SK-MEL-5 (cell line): ENCODE results near the gene SND1. TPM values are rescaled to one million over a fixed set of nuclear protein-coding genes. Genes with fewer than 3 reads are reported as not detected.
"Not testable (repeated sequence)": the region's sequence is repeated elsewhere in the genome, so short reads cannot be mapped to it uniquely, and the experiment has no call there.

Source experiments
- DNase-seq: peaks from one replicate; pipeline ENCODE4 v3.0.0-alpha.2; 2016; ENCODE audit warnings: low read depth, low spot score
- in situ Hi-C: cut with HindIII; loops from 2 replicates; pipeline ENCODE4 v1.10.0; 2016; ENCODE audit warnings: low sequenced_read_pairs, high pct_unique_total_duplicates, low pct_unique_long_range_greater_than_20kb
- total RNA-seq: library from RNA; depleted of rRNA; stranded (reverse); fragments of >200 nt; shearing (Covaris generic); gene quantifications from 2 replicates; pipeline ENCODE4 v1.2.3, GENCODE V29; 2014

SND1 gene
- total RNA-seq, 1 experiment from 2014 or later, result 263 TPM

DNA sequence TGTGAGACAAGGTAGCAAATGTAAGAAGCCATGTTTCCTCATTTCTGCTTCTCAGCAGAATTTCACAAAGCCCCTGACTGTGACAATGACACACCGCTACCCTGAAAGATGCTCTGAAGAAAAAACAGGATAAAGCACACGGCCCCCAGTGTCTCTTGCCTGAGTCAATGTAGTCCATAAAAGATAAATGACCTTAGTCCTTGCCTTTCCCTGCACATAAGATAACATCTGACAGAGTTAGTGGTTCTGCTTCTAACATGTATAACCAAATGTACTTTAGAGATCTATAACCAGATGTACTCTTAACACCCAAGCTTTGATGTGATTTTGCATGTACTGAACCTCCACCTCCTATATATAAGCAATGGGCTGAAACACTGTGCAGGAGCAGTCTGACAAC, 3.0 kb upstream of the SND1 start:
- in situ Hi-C loops, result no loop called here
- DNase-seq, result no peak

DNA sequence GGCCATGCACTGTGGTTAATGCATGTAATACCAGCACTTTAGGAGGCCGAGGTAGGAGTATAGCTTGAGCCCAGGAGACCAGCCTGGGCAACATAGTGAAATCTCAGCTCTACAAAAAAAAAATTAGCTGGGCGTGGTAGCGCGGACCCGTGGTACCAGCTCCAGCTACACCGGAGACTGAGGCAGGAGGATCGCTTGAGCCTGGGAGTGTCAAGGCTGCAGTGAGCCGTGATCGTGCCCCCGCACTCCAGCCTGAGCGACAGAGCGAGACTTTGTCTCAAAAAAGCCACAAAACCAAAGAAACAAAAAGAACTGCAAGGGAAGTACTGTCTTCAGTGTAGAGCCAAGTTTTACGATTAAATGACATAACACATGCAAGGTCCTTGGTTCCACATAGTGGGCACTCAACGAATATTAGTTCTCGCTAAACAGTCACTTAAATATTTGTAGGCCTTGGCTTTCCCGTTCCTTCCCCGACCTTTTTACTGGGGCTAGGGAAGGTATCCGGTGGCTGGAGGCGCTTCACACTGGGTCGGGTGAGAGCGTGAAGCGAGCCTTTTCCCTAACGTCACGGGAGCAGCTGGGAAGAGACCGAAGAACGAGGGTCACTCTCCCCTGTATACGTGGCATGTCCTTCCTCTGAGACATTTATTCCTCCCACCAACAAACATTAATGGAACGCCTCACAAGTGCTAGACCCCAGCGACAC, 993 bp upstream of the SND1 start:
- DNase-seq, result no peak
- in situ Hi-C loops, result no loop called here

DNA sequence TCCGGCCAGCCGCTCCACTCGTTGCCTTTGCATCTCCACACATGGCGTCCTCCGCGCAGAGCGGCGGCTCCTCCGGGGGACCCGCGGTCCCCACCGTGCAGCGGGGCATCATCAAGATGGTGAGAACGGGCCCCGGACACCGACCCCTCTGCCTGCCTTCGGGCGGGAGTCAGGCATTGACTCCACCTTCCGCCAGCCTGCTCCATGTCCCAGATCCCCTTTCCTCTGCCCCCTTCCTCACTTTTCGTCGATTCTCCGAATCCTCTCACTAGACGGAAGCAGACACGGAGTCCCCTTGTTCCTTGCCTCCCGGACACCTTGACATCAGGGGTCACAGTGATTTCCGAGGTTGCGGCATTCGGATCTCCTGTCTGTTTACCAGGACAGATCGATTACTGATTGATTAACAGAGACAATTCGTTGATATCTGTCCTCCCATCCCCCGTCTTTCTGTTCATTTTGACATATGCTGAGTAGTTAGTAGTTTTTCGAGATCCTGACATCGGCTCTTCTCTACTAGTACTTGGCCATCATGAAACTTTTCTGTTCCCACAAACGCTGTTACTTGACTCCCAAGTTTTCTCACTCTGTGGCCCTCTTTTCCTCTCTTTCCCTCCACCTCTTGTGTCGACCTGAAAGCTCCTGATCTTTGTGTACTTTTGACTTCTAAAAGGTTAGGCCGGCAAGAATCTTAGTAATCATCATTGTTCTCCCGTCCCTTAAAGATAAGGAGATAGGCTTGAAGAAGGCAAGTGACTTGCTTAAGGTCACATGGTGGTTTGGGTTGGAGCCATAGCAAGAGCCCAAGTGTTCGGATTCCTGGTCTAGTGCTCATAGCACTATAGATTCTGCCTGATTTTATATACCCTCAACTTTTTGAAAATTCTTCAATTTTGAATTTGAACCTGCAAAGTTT, 597 bp downstream of the SND1 start:
- DNase-seq, result peak; percentile 33
- in situ Hi-C loops, result no loop called here

DNA sequence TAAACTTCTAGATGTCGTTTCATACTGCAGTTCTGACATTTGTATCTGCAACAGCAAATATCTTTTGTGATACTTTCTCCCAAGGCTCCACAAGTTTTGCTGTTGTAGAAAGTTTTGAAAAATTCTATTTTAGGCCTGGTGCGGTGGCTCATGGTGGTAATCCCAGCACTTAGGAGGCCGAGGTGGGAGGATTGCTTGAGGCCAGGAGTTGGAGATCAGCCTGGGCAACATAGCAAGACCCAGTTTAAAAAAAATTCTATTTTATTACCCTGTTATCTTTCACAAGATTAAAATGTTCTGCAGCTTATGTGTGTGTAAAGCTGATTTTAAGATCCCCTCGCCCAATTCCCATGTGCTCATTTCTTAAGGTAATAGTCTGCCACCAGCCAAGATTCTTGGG, 1.4 kb downstream of the SND1 start:
- no peak for DNase-seq
- in situ Hi-C loops, result no loop called here

DNA sequence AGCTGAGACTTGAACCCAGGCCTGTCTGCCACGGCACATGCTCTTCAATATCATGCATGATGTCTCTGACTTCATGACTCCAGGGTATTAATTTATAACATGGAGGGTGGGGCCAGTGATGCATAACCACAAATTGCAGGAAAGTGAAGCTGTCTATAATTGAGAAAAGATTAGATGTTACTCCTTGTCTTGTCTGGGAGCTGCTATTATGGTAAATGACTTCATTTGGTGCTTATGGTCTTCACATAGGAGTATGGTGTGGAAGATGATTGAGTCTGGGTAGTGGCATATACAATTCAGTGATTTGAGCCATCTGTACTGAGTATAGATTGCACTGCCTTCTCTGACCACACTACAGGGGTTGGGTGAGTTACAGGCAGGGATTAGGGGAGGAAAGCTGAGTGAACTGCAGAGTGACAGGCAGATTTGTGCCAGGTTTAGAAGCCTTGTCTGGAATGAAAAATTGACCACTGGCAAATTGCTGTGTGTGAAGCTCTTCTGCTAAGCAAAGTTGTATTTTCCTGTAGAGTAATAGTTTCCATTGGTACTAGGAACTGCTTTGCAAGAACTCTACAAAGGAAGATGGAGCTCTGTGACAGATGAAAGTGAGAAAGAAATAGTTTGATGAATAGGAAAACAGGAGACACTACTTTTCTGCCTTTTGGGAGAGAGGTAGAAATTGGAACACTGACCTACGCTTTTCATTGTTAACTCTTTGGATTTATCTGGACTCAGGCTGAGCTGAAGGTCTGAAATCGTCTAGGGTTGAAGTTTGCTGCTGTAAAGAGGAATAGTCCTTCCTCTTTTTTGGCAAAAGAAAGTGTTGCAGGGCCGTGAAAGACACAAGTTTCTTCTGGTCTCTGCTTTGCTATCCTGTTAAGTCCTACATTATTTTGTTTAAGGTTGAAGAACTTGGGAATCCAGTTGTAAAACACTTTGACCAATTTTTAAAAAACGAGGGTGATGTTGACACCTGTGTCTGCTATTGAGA, 2.7 kb downstream of the SND1 start:
- DNase-seq, result peak; percentile 24

DNA sequence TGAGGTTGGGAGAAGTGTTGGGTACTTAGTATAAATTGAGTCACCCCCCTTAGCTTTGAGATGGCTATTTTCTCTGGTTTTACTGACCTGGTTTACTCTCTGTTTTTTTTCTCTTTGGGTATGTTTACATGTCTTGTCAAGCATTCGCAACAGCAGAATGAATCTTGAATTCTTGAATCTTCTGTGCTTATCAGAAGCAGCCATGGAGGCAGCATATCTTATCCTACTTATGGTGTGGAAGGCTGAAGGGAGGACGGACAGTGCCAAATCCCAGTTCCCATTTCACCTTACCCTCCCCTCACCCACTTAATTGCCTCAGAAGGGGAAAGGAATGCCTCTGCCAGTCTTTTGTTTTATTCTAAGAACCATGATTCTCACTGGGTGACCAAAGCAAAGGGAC, 3.7 kb downstream of the SND1 start:
- no peak for DNase-seq
- in situ Hi-C loops, result no loop called here

More for the DNA sequence above, 2.7 kb downstream of the SND1 start:
- in situ Hi-C loops, result no loop called here

DNA sequence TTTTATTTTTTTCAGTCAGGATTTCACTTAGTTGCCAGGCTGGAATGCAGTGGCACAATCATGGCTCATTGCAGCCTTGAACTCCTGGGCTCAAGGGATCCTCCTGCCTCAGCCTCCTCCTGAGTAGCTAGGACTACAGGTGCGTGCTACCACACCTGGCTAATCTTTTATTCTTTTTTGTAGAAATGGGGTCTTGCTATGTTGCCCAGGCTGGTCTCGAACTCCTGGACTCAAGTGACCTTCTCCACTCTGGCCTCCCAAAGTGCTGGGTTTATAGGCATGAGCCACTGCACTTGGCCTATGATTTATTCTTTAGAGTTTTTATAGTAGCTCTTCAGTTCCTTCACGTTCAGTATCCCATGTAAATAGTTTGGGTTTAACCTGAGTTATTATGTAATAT, 5.5 kb downstream of the SND1 start:
- in situ Hi-C loops, result no loop called here
- no peak for DNase-seq

DNA sequence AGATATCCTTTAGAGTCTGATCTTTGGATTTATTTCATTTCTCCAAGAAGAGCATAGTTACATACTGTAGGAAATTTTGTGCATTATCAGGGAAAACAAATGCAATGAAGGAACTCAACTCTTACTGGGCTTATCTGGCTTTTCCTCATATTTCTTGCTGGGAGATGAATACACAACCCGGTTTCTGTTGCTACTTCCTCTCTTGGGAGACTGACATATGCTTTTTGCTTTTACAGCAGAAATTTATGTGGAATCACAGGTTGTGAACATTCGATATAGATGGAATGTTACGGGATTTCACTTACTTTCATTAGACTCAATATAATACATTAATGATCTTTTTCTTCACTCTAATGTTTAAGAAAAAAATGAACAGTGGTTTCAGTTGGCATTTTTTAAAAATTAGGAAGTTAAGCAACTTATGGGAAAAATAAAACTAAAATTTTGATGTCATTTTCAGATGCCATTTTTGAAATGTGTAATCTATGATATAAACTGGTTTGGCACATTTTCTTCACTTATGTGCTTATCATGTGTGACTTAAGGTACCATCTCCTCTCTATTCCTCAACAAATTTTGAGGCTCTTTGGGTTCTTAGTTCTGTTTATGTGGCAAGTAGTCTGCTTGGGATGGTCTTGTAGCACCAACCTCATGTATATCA, 7.1 kb downstream of the SND1 start:
- DNase-seq, result no peak
- in situ Hi-C loops, result no loop called here

DNA sequence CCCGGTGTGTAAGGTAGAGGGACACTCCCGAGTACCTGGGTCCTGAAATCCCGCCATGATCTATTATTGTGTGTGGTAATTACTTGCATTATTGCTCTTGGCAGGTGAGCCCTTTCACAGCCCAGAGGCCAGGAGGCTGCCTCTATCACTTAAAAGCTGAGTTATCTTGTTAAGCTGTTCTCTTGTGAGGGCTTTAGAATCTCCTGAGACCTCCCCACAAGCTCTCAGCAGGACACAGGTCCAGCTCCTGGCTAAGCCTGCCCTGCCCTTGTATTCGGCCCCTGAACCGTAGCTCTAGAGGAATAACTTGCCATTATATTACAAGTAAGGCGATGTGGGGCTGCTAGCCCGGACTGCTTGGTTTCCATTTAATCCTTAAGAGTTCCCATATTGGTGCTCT, 13.9 kb downstream of the SND1 start:
- no peak for DNase-seq

DNA sequence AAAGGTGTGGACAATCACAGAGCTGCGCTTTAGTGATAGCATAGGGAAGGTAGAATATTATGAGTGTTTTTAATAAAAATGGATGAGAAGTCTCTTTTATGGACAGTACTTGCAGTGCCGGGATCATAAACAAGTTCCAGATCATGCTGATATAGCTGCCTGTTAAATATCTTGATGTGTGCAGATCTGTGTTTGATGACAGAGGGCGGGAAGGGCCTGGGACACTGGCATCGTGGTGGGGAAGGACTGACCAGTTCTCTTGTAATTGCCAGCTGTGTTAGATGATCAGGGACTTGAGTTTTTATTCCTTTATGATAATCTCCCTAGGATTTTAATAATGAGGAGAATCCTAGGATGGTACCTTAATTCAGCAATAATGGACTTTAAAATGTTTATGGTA, 14.6 kb downstream of the SND1 start:
- in situ Hi-C loops, result no loop called here
- no peak for DNase-seq

More for the DNA sequence above, 13.9 kb downstream of the SND1 start:
- in situ Hi-C loops, result no loop called here

DNA sequence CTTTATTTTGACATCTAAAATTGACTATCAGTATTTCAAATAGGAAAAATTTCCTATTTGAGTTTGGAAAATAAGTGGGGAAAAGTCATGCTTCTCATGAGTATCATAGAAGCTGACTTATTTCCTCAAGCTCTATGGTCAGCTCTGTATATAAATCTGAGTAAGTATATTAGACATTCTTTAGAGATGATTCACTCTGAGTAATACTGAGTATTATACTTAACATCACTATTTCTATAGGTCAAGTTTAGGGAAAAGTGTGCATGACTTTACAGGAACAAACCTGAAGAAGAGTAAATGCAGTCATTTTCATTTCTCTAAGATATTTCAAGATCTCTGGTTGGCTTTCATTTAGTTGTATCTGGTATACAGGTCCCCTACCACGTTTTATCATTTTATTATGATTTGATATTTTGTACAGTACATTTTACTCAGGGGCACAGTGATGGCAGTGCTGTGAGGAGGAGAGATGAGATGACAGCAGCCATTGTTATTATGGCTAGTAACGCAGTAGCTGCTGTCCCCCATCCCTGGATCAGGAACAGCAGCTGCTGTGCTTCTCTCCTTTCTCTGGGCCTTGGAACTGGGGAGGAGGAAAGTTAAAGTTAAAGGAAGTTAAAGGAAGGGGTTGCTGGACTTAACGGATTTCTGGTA, 15.2 kb downstream of the SND1 start:
- in situ Hi-C loops, result no loop called here
- DNase-seq, result no peak

DNA sequence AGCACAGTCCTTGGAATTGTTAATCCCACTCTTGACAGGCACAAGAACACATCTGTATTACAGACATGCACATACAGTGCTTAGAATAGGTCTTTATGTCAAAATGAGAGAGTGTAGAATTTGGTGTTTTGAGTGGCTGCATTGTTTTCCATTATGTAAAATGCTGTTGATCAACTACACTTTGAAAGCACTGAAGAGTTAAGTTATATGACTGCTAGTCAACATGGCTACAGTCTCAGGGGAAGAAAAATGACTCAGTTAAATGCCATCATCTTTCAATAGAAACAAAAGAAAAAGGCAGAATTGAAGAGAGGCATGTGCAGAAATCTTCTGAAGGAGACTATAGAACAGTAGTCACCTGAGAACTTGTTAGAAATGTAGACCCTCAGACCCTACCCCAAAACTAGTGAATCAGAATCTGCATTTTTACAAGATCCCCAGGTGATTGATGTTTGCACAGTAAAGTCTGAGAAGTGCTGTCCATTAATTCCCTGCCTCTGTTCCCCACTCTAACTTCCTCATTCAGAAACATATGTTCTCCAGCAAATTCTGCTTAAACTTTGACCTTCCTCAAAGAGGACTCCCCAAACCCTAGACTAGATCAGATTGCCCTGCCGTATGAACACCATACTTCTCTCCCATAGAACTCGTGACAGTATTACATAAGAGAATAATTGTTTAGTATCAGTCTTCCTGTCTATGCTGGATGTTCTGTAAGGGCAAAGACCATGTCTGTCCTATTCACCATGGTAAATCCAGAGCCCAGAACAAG, 16.0 kb downstream of the SND1 start:
- peak; percentile 57 for DNase-seq
- in situ Hi-C loops, result no loop called here

DNA sequence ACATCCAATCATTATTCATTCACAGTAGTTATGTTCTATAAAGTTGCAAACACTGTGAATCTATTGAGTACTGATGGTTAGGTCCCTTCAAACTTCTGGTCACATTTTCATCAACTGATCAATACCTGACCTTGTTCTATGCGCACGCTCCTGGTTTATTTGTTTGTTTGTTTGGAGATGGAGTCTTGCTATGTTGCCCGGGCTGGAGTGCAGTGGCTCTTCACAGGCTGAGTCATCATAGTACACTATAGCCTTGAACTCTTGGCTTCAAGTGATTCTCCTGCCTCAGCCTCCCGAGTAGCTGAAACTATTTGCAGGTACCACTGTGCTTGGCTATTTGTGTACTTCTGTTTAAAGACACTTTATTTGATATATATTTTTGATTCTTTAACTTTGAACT, 19.3 kb downstream of the SND1 start:
- in situ Hi-C loops, result no loop called here

DNA sequence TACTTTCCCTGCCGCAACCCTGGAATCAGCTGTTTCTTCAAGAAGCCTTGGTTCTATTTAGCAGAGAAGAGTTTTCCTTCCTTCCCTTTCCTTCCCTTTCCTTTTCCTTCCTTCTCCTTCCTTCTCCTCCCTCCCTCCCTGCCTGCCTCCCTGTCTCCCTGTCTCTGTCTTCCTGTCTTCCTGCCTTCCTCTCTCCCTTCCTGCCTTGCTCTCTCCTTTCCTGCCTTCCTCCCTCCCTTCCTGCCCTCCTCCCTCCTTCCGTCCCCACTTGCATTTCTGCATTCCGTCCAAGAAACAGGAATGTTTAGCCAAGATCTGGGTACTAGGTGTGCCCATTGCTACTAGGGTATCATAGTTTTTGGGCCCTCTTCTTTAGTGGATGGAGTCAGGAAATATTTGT, 21.9 kb downstream of the SND1 start:
- in situ Hi-C loops, result no loop called here
- no peak for DNase-seq

More for the DNA sequence above, 19.3 kb downstream of the SND1 start:
- no peak for DNase-seq

DNA sequence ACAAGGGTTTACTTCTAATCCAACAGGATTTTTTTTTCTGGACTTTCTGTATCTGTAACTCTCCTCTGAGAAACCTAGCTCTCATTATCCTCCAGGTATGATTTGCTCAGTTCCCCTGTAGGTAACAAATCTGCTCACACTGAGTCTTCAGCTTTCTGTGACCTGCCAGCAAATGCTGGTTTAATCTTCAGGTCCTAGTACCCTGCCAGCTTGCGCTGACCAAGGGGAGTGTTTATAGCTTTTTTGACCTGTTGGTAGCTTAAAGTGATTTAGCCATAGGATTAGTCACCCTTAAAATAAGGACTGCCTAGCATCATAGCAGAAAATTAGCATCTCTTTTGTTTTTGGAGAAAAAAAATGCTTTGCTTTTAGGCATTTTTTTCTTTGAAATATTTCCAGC, 22.4 kb downstream of the SND1 start:
- DNase-seq, result no peak
- in situ Hi-C loops, result no loop called here

DNA sequence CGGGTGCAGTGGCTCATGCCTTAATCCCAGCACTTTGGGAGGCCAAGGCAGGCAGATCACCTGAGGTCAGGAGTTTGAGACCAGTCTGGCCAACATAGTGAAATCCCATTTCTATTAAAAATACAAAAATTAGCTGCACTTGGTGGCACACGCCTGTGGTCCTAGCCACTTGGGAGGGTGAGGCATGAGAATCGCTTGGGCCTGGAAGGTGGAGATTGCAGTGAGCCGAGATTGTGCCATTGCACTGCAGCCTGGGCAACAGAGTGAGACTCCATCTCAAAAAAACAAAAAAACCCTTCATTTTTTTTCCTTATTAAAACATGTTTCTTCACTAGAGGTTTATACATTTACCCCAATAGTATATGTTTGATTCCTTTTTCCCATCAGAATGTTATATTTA, 22.9 kb downstream of the SND1 start:
- in situ Hi-C loops, DNase-seq: not testable (repeated sequence)
